Transverse colon (tissue), 4 donors: ENCODE data around the gene IQSEC3. TPM values are rescaled to one million over a fixed set of nuclear protein-coding genes. Genes with fewer than 3 reads are reported as not detected.

Experiments
- DNase-seq: peaks from one replicate; pipeline ENCODE4 v3.0.0-alpha.2; 2019
- H3K27ac ChIP-seq, 4 donors: fragments of 200-600 bp; sonication (generic); 2 replicates each; pipeline ENCODE4 v1.5.1; 2016 to 2018; ENCODE audit warnings: inconsistent platforms in 4 of 4
- H3K27me3 ChIP-seq: fragments of 200-600 bp; sonication (generic); 2 replicates; pipeline ENCODE4 v1.5.1; 2017; ENCODE audit warnings: inconsistent platforms
- H3K36me3 ChIP-seq, 4 donors: fragments of 200-600 bp; sonication (generic); 2 replicates each; pipeline ENCODE4 v1.5.1; 2017 to 2019; ENCODE audit warnings: inconsistent platforms in 4 of 4
- H3K4me1 ChIP-seq, 4 donors: fragments of 200-600 bp; sonication (generic); 2 replicates each; pipeline ENCODE4 v1.5.1; 2017 to 2020; ENCODE audit warnings: inconsistent platforms in 4 of 4
- H3K4me3 ChIP-seq, 4 donors: fragments of 200-600 bp; sonication (generic); 1 replicate in 1 of 4; 2 replicates in 3 of 4; pipeline versions ENCODE4 v1.5.1 to v1.6.1; 2017 to 2019; ENCODE audit warnings: inconsistent platforms in 4 of 4
- H3K9me3 ChIP-seq, 2 donors: fragments of 200-600 bp; sonication (generic); 2 replicates each; pipeline ENCODE4 v1.5.1; 2017 to 2019; ENCODE audit warnings: inconsistent platforms in 2 of 2
- CTCF ChIP-seq, 5 experiments: fragments of 200-600 bp in 3 of 5; fragments of 450-650 bp in 2 of 5; sonication (generic) in 3 of 5; IDR thresholded peaks; 1 replicate in 2 of 5; 2 replicates in 3 of 5; pipeline ENCODE4 v1.5.1; 2016 to 2017; ENCODE audit warnings: antibody characterized with exemption in 5 of 5, inconsistent platforms in 3 of 5, mild to moderate bottlenecking in 2 of 5, moderate library complexity in 1 of 5
- EP300 ChIP-seq: sonication (generic); formaldehyde crosslinking; IDR thresholded peaks from one replicate; pipeline ENCODE4 v1.6.1; 2017; ENCODE audit warnings: antibody characterized with exemption, low read depth
- POLR2A ChIP-seq: fragments of 450-650 bp; IDR thresholded peaks from one replicate; pipeline ENCODE4 v1.6.1; 2016; ENCODE audit warnings: antibody characterized with exemption, mild to moderate bottlenecking, moderate library complexity
- POLR2AphosphoS5 ChIP-seq, 3 donors: sonication (generic); formaldehyde crosslinking; IDR thresholded peaks; one replicate each; pipeline ENCODE4 v1.6.1; 2016; ENCODE audit warnings: antibody characterized with exemption in 3 of 3
- WGBS, 2 donors: methylation state at CpG; one replicate each; pipeline ENCODE4 v1.1.5; 2018; ENCODE audit warnings: low coverage in 1 of 2; 5-methylcytosine and 5-hydroxymethylcytosine counted together
- in situ Hi-C, 4 donors: fragments of 200-750 bp; cut with MboI; loops; one replicate each; pipeline versions ENCODE4 v1.15.0 to v1.15.1; 2017; ENCODE audit warnings: low sequenced_read_pairs in 3 of 4, low pct_ligation_motif_present in 1 of 4, low pct_unique_long_range_greater_than_20kb in 1 of 4
- intact Hi-C: fragments of 100-400 bp; cut with DNase I; formaldehyde crosslinking; loops from one replicate; pipeline ENCODE4 v1.15.1; 2023; ENCODE audit warnings: low total_unique reads
- total RNA-seq, 4 donors: library from RNA; depleted of rRNA; stranded (reverse); fragments of >200 nt; gene quantifications; one replicate each; pipeline ENCODE4 v1.1.0, GENCODE V29; 2016

The IQSEC3 gene
- total RNA-seq, 4 donors from 2014 or later: 0.16 to 35.4 (median 0.27) TPM; not detected in 1

- no peak overlapping the region for H3K27ac ChIP-seq
- H3K4me1 ChIP-seq: no peaks in the 10 kb centered on the region
- no peak for DNase-seq
- in situ Hi-C loops: no loop called here
- no peak for TF ChIP-seq POLR2AphosphoS5 (IDR thresholded peaks at IDR 0.05)
- no peak for TF ChIP-seq POLR2A
- TF ChIP-seq EP300: no peak
- no peak for TF ChIP-seq CTCF (IDR thresholded peaks at IDR 0.05)
- H3K9me3 ChIP-seq: no peaks in the 10 kb centered on the region
- H3K36me3 ChIP-seq: no peaks in the 10 kb centered on the region
- 80 to 86% methylated on average over 4 to 8 of the region's 8 CpGs for WGBS, 2 donors
- H3K27me3 ChIP-seq: no peaks in the 10 kb centered on the region
- intact Hi-C loops: no loop called here
- H3K4me3 ChIP-seq: no peak overlapping the region
Measured at GRCh38 chr12:161823-162222, 95.3 kb downstream of the IQSEC3 start.

GRCh38 chr12:162467-163307 is 96.1 kb downstream of the IQSEC3 start:
- Histone ChIP-seq H3K9me3 (no peaks in the 10 kb centered on the region), H3K27me3 (no peaks in the 10 kb centered on the region), H3K36me3 (no peaks in the 10 kb centered on the region), H3K27ac (no peak overlapping the region), H3K4me3 (no peak overlapping the region), H3K4me1 (no peaks in the 10 kb centered on the region)
- WGBS, 2 donors: 30 to 61% methylated on average over 2 to 17 of the region's 18 CpGs
- intact Hi-C loops (no loop called here), in situ Hi-C loops (no loop called here)
- TF ChIP-seq CTCF (IDR thresholded peaks at IDR 0.05): no peak
- no peak for TF ChIP-seq POLR2A
- no peak for DNase-seq

GRCh38 chr12:163406-163986 is 96.9 kb downstream of the IQSEC3 start:
- intact Hi-C loops: no loop called here
- in situ Hi-C loops: no loop called here
- 88 to 100% methylated on average over 1 to 18 of the region's 26 CpGs for WGBS, 2 donors
- H3K36me3 ChIP-seq: no peaks in the 10 kb centered on the region
- H3K27me3 ChIP-seq: no peaks in the 10 kb centered on the region
- H3K4me1 ChIP-seq: no peaks in the 10 kb centered on the region
- TF ChIP-seq POLR2AphosphoS5 (IDR thresholded peaks at IDR 0.05): no peak
- no peak for TF ChIP-seq POLR2A
- TF ChIP-seq CTCF (IDR thresholded peaks at IDR 0.05): no peak
- TF ChIP-seq EP300: no peak
- no peak for DNase-seq
- no peak overlapping the region for H3K27ac ChIP-seq
- no peaks in the 10 kb centered on the region for H3K9me3 ChIP-seq
- H3K4me3 ChIP-seq: no peak overlapping the region

GRCh38 chr12:164207-164606 is 97.6 kb downstream of the IQSEC3 start:
- intact Hi-C loops (no loop called here), in situ Hi-C loops (no loop called here)
- Histone ChIP-seq H3K27ac (no peak overlapping the region), H3K9me3 (no peaks in the 10 kb centered on the region), H3K4me1 (no peaks in the 10 kb centered on the region), H3K36me3 (no peaks in the 10 kb centered on the region), H3K4me3 (no peak overlapping the region), H3K27me3 (no peaks in the 10 kb centered on the region)
- TF ChIP-seq POLR2A (no peak), EP300 (no peak), POLR2AphosphoS5 (IDR thresholded peaks at IDR 0.05) (no peak), CTCF (IDR thresholded peaks at IDR 0.05) (no peak)
- no peak for DNase-seq
- 54 to 60% methylated on average over 1 to 7 of the region's 7 CpGs for WGBS, 2 donors
